Nephron progenitor cell (in vitro differentiated cells): ENCODE data around the gene SLC35E4.

Source experiments
- DNase-seq: peaks from one replicate; pipeline ENCODE4 v3.0.0; 2021
- H3K27ac Mint-ChIP-seq: 2 replicates; pipeline ENCODE4 v1.8.0; 2021; ENCODE audit warnings: mild to moderate bottlenecking, moderate library complexity, mixed read lengths
- H3K27me3 Mint-ChIP-seq: 2 replicates; pipeline ENCODE4 v1.8.0; 2021; ENCODE audit warnings: mild to moderate bottlenecking, low read depth, mixed read lengths; ENCODE audit not compliant: poor library complexity
- H3K36me3 Mint-ChIP-seq: 2 replicates; pipeline ENCODE4 v1.8.0; 2021; ENCODE audit warnings: low read depth, mixed read lengths
- H3K4me1 Mint-ChIP-seq: 2 replicates; pipeline ENCODE4 v1.8.0; 2021; ENCODE audit warnings: mixed read lengths
- H3K4me3 Mint-ChIP-seq: 2 replicates; pipeline ENCODE4 v1.8.0; 2021; ENCODE audit warnings: mild to moderate bottlenecking, moderate library complexity, mixed read lengths
- H3K9me3 Mint-ChIP-seq: 2 replicates; pipeline ENCODE4 v1.8.0; 2021; ENCODE audit warnings: mild to moderate bottlenecking, moderate library complexity, mixed read lengths
- TF ChIP-seq, protein P1 (sequence below): fragments of 200-600 bp; sonication (generic); IDR thresholded peaks from 2 replicates; pipeline ENCODE4 v1.5.0; 2021; ENCODE audit warnings: antibody characterized with exemption

SLC35E4 gene

DNA sequence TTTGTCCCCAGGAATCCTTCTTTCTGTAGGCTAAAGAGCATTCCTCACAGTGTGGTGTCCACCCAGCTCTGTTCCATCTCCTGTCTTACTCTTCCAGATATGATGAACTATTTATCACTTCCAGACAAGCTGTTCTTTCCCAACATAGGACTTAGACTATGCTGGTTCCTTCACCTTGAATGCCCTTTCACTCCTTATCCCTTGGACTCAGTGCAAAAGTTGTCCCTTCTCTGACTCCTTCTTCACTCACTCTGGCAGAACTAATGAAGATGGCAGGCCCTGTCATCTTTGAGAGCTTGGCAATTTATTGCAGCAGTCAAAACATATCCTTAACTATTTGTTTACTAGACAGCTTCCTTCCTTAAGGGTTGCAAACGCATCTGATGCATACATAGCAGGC lies 55.6 kb downstream of the SLC35E4 start:
- Mint-ChIP-seq H3K4me1 (peaks cover 23% of the 10 kb centered on the region), H3K4me3 (no peak overlapping the region), H3K27me3 (peaks cover 29% of the 10 kb centered on the region), H3K27ac (no peak overlapping the region), H3K9me3 (no peaks in the 10 kb centered on the region), H3K36me3 (no peaks in the 10 kb centered on the region)
- TF ChIP-seq, protein P1, sequence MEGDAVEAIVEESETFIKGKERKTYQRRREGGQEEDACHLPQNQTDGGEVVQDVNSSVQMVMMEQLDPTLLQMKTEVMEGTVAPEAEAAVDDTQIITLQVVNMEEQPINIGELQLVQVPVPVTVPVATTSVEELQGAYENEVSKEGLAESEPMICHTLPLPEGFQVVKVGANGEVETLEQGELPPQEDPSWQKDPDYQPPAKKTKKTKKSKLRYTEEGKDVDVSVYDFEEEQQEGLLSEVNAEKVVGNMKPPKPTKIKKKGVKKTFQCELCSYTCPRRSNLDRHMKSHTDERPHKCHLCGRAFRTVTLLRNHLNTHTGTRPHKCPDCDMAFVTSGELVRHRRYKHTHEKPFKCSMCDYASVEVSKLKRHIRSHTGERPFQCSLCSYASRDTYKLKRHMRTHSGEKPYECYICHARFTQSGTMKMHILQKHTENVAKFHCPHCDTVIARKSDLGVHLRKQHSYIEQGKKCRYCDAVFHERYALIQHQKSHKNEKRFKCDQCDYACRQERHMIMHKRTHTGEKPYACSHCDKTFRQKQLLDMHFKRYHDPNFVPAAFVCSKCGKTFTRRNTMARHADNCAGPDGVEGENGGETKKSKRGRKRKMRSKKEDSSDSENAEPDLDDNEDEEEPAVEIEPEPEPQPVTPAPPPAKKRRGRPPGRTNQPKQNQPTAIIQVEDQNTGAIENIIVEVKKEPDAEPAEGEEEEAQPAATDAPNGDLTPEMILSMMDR, result no peak
- no peak for DNase-seq

DNA sequence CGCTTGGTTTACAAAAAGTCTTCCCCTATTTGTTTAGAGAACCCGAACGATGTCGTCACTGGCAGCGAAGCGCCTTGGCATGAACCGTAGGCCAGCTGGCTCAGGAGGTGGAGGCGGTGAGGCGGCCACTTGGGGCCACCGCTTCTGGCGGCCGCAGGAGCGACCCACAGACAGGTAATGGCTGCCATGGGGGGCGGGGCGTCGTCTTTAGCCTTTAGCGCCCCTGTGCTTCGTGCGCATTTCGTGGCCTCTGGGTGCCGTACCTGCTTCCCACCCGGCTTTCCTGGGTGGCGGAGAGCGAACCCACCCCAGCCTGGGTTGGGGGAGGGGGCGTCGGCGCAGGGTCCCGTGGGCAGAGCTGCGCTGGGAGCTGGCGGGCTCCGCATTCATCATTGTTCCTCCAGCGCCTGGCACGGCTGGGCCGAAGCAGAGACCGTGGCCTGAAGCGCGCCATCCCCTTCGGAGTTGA lies 58.6 kb downstream of the SLC35E4 start:
- no peaks in the 10 kb centered on the region for H3K9me3 Mint-ChIP-seq
- DNase-seq, result peak; percentile 63
- TF ChIP-seq, protein P1, result no peak
- no peak overlapping the region for H3K27ac Mint-ChIP-seq
- peaks cover 32% of the 10 kb centered on the region for H3K4me1 Mint-ChIP-seq
- H3K27me3 Mint-ChIP-seq, result peaks cover 54% of the 10 kb centered on the region
- H3K36me3 Mint-ChIP-seq, result no peaks in the 10 kb centered on the region
- H3K4me3 Mint-ChIP-seq, result peak overlapping the region; percentile 85

DNA sequence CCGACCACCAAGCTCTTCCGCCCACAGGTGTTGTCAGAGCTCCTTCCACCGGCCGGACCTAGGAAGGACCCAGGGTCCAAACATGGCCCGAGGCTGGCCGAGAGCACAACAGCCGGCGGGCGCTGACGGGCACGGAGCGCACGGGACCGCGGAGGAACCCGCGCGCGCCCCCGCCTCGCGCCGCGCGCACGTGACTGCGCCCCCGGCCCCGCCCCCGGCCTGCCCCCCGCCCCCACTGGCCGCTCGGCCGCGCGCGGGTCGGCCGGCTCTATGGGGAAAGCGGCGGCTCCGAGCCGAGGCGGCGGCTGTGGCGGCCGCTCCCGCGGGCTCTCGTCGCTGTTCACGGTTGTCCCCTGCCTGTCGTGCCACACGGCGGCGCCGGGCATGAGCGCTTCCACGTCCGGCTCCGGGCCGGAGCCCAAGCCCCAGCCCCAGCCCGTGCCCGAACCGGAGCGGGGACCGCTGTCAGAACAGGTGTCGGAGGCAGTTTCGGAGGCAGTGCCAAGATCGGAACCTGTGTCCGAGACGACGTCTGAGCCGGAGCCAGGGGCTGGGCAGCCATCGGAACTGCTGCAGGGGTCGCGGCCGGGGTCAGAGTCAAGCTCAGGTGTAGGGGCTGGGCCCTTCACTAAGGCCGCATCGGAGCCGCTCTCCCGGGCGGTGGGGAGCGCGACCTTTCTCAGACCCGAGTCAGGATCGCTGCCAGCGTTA lies 59.2 kb downstream of the SLC35E4 start, which contains the start of gene OSBP2:
OSBP2 (plus strand) TSS at position 235 of the 711 bp plus-strand sequence; CDS start at position 271, 36 bp downstream.
- peak; percentile 71 for DNase-seq
- no peaks in the 10 kb centered on the region for H3K9me3 Mint-ChIP-seq
- TF ChIP-seq, protein P1, result no peak
- peaks cover 57% of the 10 kb centered on the region for H3K27me3 Mint-ChIP-seq
- H3K4me3 Mint-ChIP-seq, result peak within 1 kb of the TSS; percentile 85
- no peaks in the 10 kb centered on the region for H3K36me3 Mint-ChIP-seq
- H3K4me1 Mint-ChIP-seq, result peaks cover 32% of the 10 kb centered on the region
- no peak within 1 kb of the TSS for H3K27ac Mint-ChIP-seq

DNA sequence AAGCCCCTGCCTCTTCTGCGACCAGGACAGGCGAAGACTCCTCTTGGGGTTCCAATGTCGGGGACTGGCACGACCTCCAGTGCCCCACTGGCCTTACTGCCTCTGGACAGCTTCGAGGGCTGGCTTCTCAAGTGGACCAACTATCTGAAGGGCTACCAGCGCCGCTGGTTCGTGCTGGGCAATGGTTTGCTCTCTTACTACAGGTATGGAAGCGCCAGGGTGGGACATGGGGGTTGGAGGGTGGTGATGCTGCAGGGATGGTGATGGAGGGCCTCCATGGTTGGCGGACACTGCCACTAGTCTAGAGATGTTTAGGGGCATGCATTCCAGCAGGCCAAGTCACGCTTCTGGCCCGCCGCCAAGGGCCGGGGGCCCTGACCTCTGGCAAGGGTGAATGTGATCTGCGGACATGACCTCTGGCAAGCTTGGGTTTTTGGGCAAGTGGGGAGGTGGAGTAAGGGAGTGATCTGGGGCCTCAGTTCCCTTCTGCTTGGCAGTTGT lies 59.8 kb downstream of the SLC35E4 start:
- DNase-seq, result no peak
- Mint-ChIP-seq H3K9me3 (no peaks in the 10 kb centered on the region), H3K36me3 (no peaks in the 10 kb centered on the region), H3K4me1 (peaks cover 32% of the 10 kb centered on the region), H3K27ac (no peak overlapping the region), H3K27me3 (peaks cover 62% of the 10 kb centered on the region), H3K4me3 (peak overlapping the region; percentile 81)
- TF ChIP-seq, protein P1, result no peak

DNA sequence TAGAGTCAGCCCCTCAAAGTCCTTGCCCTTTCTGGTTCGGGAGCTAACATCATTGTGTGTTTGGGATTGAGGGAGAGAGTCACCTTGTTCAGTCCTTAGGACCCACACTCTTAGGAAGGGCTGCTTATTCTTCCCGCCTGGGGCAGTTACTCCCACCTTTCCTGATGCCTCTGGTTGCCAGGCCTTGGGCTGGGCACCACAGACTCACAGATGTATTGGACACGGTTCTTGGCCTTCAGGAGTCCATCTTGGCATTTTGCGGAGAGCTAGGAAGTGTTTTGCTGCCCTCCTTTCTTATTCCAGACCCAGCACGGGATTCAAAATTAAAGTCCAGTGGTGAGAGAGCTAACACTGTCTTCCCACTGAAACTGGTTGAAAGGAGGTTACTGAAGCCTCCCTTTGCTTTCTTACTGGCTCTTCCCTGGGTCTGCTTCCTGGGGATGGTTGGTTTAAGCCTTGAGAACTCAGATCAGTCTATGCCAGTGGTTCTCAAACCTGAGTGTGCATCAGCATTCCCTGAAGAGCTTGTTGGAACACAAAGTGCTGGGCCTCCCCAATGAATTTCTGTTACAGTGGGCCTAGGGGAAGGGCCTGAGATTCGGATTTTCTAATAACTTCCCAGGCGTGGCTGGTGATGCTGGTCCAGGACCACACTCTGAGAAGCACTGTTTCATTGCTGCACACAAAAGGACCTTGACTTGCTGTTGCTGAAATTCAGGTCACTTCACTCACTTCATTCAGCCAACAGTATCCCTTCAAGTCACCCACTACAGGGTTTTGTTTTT lies 60.5 kb downstream of the SLC35E4 start:
- Mint-ChIP-seq H3K36me3 (no peaks in the 10 kb centered on the region), H3K9me3 (no peaks in the 10 kb centered on the region), H3K27ac (no peak overlapping the region), H3K4me1 (peaks cover 32% of the 10 kb centered on the region), H3K4me3 (peak overlapping the region; percentile 81), H3K27me3 (peaks cover 62% of the 10 kb centered on the region)
- DNase-seq, result no peak
- TF ChIP-seq, protein P1, result no peak
